Measurements from ENCODE around the gene CACNA2D3.

CACNA2D3 gene

GRCh38 chr3:54169524-54169923, 47.2 kb downstream of the CACNA2D3 start:
- no peak for TF ChIP-seq CTCF (IDR thresholded peaks at IDR 0.05; ENCODE audit: insufficient read depth, missing control alignments)

GRCh38 chr3:54171509-54171908, 49.2 kb downstream of the CACNA2D3 start:
- FAIRE-seq (no peak), DNase-seq (ENCODE audit: insufficient read length, low spot score) (no peak)
- TF ChIP-seq CTCF (IDR thresholded peaks at IDR 0.05; ENCODE audit: insufficient read depth, missing control alignments), result no peak

More at GRCh38 chr3:54169524-54169923, 47.2 kb downstream of the CACNA2D3 start:
- DNase-seq (ENCODE audit: insufficient read length, low spot score), result no peak
- no peak for FAIRE-seq

- FAIRE-seq (no peak), DNase-seq (ENCODE audit: insufficient read length, low spot score) (no peak)
- TF ChIP-seq CTCF (IDR thresholded peaks at IDR 0.05; ENCODE audit: insufficient read depth, missing control alignments), result no peak
Measured at GRCh38 chr3:54171951-54172350, 49.6 kb downstream of the CACNA2D3 start.

- DNase-seq (ENCODE audit: insufficient read length, low spot score) (no peak), FAIRE-seq (no peak)
- TF ChIP-seq CTCF (IDR thresholded peaks at IDR 0.05; ENCODE audit: insufficient read depth, missing control alignments), result no peak
Measured at GRCh38 chr3:54173371-54173770, 51.0 kb downstream of the CACNA2D3 start.

GRCh38 chr3:54176106-54176505, 53.8 kb downstream of the CACNA2D3 start:
- FAIRE-seq (no peak), DNase-seq (ENCODE audit: insufficient read length, low spot score) (no peak)
- TF ChIP-seq CTCF (IDR thresholded peaks at IDR 0.05; ENCODE audit: insufficient read depth, missing control alignments), result no peak

- no peak for FAIRE-seq
- DNase-seq (ENCODE audit: insufficient read length, low spot score), result no peak
- no peak for TF ChIP-seq CTCF (IDR thresholded peaks at IDR 0.05; ENCODE audit: insufficient read depth, missing control alignments)
Measured at GRCh38 chr3:54177816-54178215, 55.5 kb downstream of the CACNA2D3 start.

GRCh38 chr3:54178376-54178775, 56.0 kb downstream of the CACNA2D3 start:
- FAIRE-seq (no peak), DNase-seq (ENCODE audit: insufficient read length, low spot score) (no peak)
- no peak for TF ChIP-seq CTCF (IDR thresholded peaks at IDR 0.05; ENCODE audit: insufficient read depth, missing control alignments)

All from D721Med (cell line).